Measurements from ENCODE around the gene DHDH.

- no peak for TF ChIP-seq CTCF (IDR thresholded peaks at IDR 0.05; ENCODE audit: low read depth, low read length, poor library complexity, severe bottlenecking)
- TF ChIP-seq EZH2phosphoT487 (IDR thresholded peaks at IDR 0.05; ENCODE audit: borderline replicate concordance, low read length): no peak
Observed at GRCh38 chr19:48962029-48962848, 28.7 kb downstream of the DHDH start.

Data from DOHH2 (cell line).